GM10266 (cell line): ENCODE results near the gene ARAP1.

Experiments
- DNase-seq: peaks from one replicate; pipeline ENCODE4 v3.0.0; 2012; ENCODE audit errors: extremely low spot score
- CTCF ChIP-seq: IDR thresholded peaks from 2 replicates; pipeline ENCODE4 v1.5.1; 2012; ENCODE audit warnings: mild to moderate bottlenecking, low read depth; ENCODE audit not compliant: control insufficient read depth, insufficient read depth; ENCODE audit errors: missing control alignments

The ARAP1 gene

GRCh38 chr11:72720047-72720446 lies 32.2 kb downstream of the ARAP1 start:
- no peak for DNase-seq

DNA sequence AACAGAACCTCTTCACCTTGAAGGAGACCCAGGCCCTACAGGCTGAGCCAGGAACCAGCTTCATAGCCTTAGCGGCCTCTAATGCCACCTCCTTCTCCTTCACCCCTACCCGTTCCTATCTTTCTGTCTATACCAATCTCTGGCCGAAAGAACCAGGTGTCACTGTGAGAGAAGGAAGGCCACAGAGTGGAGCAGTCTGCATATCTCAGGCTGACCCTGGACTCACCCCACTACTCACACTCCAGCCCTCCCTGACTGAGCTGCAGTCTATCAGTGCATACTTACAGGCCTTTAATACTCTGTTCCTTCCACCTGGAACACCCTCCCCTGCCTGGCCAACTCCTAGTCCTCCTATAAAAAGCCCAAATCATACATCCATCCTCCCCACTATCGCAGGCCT lies 32.7 kb downstream of the ARAP1 start:
- DNase-seq, result no peak
- no peak for TF ChIP-seq CTCF

More at GRCh38 chr11:72720047-72720446, 32.2 kb downstream of the ARAP1 start:
- no peak for TF ChIP-seq CTCF

DNA sequence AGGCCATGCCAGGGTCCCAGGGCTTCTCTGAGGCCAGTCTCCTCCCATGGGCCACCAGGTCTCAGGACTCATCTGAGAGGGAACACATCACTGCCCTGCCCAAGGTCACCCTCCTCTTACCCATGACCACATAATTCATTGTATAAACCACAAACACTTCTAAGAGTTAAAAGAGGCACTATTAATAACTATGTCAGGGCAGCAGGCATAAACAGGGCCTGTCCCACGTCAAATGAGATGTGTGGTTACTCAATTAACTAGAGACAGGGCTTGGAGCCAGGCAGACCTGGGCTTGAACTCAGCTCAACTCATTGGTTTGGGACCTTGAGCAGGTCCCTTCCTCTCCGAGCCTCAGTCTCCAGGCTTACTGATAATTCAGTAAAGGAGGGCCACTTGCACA lies 33.1 kb downstream of the ARAP1 start:
- no peak for TF ChIP-seq CTCF
- no peak for DNase-seq

DNA sequence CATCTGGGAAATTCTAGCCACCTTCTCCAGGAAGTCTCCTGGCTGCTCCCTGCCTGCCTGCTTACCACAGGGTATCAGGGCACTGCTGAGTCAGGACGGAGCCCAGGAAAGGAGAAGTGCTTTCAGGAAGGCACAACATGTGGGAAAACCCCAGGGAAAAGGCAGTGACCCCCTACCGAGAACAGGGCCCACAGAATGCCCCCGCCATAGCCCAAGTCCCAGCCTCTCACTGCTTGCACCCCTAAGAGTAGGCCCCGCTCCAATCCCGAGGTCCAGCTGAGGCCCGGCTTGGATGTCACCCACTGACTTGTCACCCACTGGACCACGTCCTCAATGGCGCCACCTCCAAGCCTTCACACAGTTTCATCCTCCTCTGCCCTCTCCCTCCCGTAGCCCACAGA lies 34.1 kb downstream of the ARAP1 start:
- no peak for DNase-seq
- TF ChIP-seq CTCF, result no peak

DNA sequence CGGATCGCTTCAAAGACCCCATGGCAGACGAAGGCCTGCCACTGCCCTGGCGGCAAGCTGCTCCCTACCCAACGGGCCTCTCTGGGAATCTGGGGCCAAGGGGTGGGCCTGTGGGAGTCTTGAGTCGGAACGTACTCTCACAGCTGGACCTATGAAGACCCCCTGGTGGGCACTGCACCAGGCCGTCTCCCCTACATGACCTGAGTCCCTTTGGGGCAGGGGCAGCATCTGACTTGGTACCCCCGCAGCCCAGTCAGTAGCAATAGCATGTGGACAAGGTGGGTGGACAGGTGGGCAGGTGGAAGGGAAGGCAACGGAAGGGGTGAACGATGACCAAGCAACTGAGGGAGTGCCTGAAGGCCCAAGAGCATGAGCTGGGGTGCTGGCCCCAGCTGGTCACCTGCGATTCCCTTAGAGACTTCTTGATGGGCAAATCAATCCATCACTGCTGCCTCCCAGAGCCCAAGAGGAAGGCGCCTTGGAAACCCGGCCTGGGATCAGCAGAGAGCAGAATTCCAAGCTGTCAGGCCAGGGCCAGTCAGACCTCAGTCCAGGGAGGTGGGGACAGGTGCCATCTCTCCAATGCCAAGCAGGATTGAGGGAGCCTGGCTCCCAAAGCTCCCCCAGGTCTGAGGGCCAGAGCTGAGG lies 35.3 kb downstream of the ARAP1 start:
- TF ChIP-seq CTCF, result no peak
- no peak for DNase-seq

DNA sequence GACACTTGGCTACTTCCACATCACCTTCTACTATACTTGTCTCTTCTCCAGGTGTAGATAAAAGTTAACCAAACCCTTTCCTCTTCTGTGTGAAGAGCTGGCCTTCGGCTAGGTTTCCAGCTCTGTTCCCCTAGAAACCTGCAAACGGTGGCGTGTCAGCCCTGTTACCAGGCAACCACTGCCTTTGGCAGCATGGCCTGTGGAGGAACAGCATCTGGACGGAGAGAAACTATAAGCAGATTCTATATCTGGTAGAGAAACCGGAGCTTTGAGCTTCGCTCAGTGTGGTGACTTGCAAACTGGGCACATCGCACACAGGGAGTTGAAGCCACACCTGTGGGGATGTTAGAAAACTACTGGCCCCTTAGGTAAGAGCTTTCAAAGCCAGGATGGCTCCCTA lies 35.9 kb downstream of the ARAP1 start:
- no peak for TF ChIP-seq CTCF
- no peak for DNase-seq

GRCh38 chr11:72712841-72713240 lies 39.4 kb downstream of the ARAP1 start:
- no peak for DNase-seq
- no peak for TF ChIP-seq CTCF
